Measurements from ENCODE around the gene ATF4.

DNA sequence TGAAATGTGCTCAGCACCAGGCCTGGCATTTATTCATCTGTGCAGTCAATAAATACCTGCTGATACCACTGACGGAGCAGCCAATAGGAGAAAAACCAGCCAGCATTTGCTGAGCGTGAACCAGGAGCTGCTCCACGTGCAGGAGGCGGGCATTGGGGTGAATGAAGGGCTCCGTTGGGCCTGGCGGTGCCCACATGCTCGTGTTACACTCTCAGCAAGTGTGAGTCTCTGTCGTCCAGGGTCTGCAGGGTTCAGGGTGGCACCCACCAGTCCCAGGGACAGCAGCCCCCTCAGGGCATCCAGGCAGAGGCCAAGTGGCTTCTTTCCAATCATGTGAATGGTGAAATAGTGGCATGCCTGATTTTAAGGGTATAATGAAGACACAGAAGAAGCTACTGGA lies 16.3 kb downstream of the ATF4 start:
- no peak for TF ChIP-seq CTCF (IDR thresholded peaks at IDR 0.05; ENCODE audit: insufficient read depth, low read length, poor library complexity, severe bottlenecking)
- no peak for TF ChIP-seq EZH2phosphoT487 (conservative IDR thresholded peaks at IDR 0.05; ENCODE audit: low read length)

All from SU-DHL-6 (cell line).